ENCODE data around the gene PIGT. TPM values are rescaled to one million over a fixed set of nuclear protein-coding genes. Genes with fewer than 3 reads are reported as not detected.

PIGT gene
- total RNA-seq, 1 experiment from 2014 or later, result 73.9 TPM

- Histone ChIP-seq H2AK5ac (ENCODE audit: insufficient read length, low read length) (no peak overlapping the region), H2AFZ (ENCODE audit: low read length) (no peak overlapping the region), H2BK120ac (ENCODE audit: low read depth, low read length, poor library complexity, severe bottlenecking) (no peak overlapping the region), H4K20me1 (ENCODE audit: control insufficient read depth, insufficient read depth, insufficient read length) (no peaks in the 10 kb centered on the region), H3K4ac (ENCODE audit: low read depth, low read length) (no peak overlapping the region), H2BK5ac (ENCODE audit: insufficient read length, low read length) (no peak overlapping the region), H2BK15ac (ENCODE audit: low read depth, low read length) (no peak overlapping the region), H3K23ac (ENCODE audit: insufficient read length, low read depth, low read length) (no peak overlapping the region), H3K14ac (ENCODE audit: insufficient read depth, low read length) (no peak overlapping the region), H3K4me2 (ENCODE audit: insufficient read depth, insufficient read length, low read length) (no peak overlapping the region), H3K27me3 (ENCODE audit: insufficient read depth, low read length) (no peaks in the 10 kb centered on the region), H3K27ac (ENCODE audit: insufficient read length, low read depth, low read length) (no peak overlapping the region), H3T11ph (ENCODE audit: low read length) (no peak overlapping the region), H3K79me2 (ENCODE audit: insufficient read depth, low read length) (no peaks in the 10 kb centered on the region), H4K8ac (replicated peaks; ENCODE audit: insufficient read length, low read depth, low read length) (no peak overlapping the region), H3K56ac (ENCODE audit: insufficient read length, low read depth, low read length) (no peak overlapping the region), H3K79me1 (ENCODE audit: insufficient read depth, low read depth, low read length, poor library complexity, severe bottlenecking) (no peaks in the 10 kb centered on the region), H3K18ac (ENCODE audit: insufficient read length, low read depth, low read length) (no peak overlapping the region), H3K9ac (ENCODE audit: extremely low read depth, insufficient read length, low read length) (no peak overlapping the region), H2BK20ac (ENCODE audit: low read depth, low read length, poor library complexity, severe bottlenecking) (no peak overlapping the region), H3K23me2 (ENCODE audit: insufficient read length, low read depth, low read length, poor library complexity, severe bottlenecking) (no peaks in the 10 kb centered on the region), H3K4me1 (ENCODE audit: insufficient read depth, low read length) (no peaks in the 10 kb centered on the region), H3K9me3 (ENCODE audit: control insufficient read depth, low read depth, low read length) (no peaks in the 10 kb centered on the region), H4K5ac (ENCODE audit: insufficient read length, low read depth, low read length) (no peak overlapping the region), H4K91ac (ENCODE audit: insufficient read length, low read depth, low read length) (no peak overlapping the region), H2BK12ac (ENCODE audit: insufficient read length, low read depth, low read length) (no peak overlapping the region)
- Mint-ChIP-seq H3K27me3 (ENCODE audit: low read depth) (peaks cover 23% of the 10 kb centered on the region), H3K9me3 (peaks cover 33 to 35% of the 10 kb centered on the region in 2 experiments), H3K36me3 (ENCODE audit: insufficient read depth in 1 of 3, low read depth in 3 of 3) (peaks cover 7 to 25% (median 19%) of the 10 kb centered on the region in 3 experiments; a peak in 6 of 7 replicates), H3K4me3 (no peak overlapping the region), H3K4me1 (no peaks in the 10 kb centered on the region), H3K27ac (no peak overlapping the region)
- no CpG with 5 or more reads among the region's 1 CpG for WGBS (ENCODE audit: extremely low coverage, insufficient read length, low lambda C conversion rate)
- DNase-seq, result no peak
- no peak for TF ChIP-seq CTCF (conservative IDR thresholded peaks at IDR 0.05)
Measured at GRCh38 chr20:45399018-45399417, 16.9 kb upstream of the PIGT start.

Measured in H9 (cell line).